Stimulated activated CD8-positive, alpha-beta memory T cell treated with anti-CD3 and anti-CD28 coated beads, Interleukin-2, amount 100 ng/mL, for 48 hours (primary cell): ENCODE data around the gene CATSPERB.
A peak's percentile ranks its signal among the peaks of the same experiment; 100 is the strongest.
"Not testable (repeated sequence)": the region's sequence is repeated elsewhere in the genome, so short reads cannot be mapped to it uniquely, and the experiment has no call there.

ENCODE experiments used
- DNase-seq, 2 donors: peaks; one replicate each; pipeline ENCODE4 v3.0.0-alpha.2; 2020; ENCODE audit warnings: low read depth in 2 of 2

The CATSPERB gene

DNA sequence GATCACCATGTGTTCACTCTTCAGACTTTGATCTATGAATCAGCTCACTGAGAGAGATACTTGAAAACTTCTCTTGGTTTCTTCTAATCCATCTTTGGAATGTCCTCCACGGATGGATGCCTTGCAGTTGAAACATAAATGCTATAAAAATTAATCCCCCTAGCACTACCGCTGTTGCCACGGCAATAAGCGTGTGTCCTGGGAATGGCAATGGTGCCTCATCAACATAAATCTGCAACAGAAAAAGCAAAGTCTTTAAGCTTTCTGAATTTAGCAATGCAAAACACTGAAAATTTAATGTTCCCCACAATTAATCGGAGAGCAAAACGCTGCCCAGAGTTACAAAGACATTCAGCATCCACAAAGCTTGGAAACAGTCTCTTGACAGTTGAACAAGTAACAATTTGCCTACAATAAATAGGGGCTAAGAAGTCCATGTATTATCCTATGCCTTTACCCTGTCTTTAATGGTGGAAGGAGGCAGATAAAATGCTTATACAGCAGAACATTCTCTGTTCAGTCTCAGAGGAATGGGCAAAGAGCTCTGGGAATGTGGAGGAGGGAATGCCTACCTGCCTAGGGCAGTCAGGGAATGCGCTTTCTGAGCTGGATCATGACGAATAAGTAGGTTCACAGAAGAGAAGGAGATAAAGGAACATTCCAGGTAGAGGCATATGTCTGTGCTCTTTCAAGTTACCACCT is 150.9 kb downstream of the CATSPERB start:
- no peak for DNase-seq

DNA sequence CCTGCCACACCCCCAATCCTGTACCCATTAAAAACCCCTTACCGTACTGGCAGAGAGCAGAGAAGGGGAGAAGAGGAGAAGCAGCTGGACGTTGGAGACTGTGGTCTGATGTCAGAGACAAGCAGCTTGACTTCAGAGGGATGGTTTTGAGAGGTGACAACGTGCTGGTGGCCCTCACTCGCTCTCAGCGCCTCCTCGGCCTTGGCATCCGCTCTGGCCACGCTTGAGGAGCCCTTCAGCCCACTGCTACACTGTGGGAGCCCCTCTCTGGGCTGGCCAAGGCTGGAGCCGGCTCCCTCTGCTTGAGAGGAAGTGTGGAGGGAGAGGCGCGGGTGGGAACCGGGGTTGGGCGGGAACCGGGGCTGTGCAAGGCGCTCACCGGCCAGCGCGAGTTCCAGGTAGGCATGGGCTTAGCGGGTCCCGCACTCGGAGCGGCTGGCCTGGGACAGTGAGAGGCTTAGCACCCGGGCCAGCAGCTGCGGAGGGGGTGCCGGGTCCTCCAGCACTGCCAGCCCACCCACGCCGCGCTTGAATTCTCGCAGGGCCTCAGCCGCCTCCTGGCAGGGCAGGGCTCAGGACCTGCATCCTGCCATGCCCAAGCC is 154.2 kb downstream of the CATSPERB start:
- no peak for DNase-seq

GRCh38 chr14:91575469-91576208 is 156.2 kb downstream of the CATSPERB start:
- no peak for DNase-seq

DNA sequence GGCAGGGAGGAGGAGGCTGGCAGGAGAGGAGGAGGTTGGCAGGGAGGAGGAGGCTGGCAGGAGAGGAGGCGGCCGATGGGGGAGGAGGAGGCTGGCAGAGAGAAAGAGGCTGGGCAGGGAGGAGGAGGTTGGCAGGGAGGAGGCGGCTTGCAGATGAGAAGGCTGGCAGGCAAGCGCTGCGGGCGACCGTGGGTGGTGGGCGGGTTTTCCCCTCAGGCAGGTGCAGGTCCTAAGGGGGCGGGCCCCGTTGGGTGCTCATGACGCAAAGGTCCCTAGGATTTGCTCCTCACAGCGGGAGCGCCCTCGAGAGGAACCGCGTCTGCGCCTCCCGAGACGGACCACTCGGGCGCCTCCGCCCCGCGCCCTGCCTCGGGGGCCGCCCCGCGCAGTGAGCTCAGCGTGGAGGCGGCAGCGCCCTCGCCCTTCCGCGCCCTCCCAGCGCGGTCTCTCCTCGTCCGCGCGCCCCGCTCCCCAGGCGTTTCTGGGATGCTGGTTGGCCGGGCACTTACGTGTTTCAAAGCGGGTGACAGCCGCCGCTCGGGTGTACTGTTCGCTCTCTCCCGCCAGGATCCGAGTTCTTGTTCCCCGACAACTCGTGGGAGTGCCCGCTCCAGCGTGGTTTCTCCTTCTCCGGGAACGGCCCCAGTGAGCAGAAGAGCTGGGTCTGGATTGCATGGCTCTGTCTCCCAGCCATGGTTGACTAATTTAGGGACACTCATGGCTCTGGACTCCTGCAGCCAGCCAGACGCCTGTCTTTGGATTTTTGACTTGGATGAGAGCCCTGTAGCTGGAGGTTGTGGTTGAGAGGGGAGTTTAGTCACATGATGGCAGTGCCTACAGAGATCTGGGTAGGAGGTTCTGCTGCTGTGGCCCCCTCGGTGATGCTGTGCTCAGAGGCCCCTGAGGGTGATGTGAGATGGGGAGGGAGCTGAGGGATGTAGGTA is 157.7 kb downstream of the CATSPERB start:
- peak; percentile 76 to 89 for DNase-seq

DNA sequence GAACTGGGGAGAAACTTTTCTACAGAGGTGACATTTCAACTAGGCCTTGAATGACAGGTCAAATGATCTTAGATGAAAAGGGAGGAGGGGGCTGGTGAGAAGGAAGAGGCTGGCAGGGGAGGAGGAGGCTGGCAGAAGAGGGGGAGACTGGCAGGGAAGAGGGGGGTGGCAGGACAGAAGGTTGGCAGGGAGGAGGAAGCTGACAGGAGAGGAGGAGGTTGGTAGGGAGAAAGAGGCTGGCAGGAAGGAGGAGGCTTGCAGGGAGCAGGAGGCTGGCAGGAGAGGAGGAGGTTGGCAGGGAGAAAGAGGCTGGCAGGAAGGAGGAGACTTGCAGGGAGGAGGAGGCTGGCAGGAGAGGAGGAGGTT is 158.4 kb downstream of the CATSPERB start:
- DNase-seq: no peak

DNA sequence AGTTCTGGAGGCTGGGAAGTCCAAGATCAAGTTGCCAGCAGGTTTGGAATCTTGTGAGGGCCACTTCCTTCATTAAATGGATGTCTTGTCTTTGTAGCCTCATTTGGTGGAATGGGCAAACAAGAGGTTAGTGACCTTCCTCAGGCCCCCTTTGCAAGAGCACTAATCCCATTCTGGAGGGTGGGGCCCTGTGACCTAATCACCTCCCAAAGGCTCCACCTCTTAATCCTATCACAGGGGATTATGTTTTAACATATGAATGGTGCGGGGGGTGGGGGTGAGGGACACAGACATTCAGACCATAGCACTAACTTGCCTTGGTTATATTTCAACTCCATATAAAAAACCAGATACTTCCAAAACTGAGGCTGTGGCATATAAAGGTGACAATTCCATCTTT is 161.9 kb downstream of the CATSPERB start:
- no peak for DNase-seq

DNA sequence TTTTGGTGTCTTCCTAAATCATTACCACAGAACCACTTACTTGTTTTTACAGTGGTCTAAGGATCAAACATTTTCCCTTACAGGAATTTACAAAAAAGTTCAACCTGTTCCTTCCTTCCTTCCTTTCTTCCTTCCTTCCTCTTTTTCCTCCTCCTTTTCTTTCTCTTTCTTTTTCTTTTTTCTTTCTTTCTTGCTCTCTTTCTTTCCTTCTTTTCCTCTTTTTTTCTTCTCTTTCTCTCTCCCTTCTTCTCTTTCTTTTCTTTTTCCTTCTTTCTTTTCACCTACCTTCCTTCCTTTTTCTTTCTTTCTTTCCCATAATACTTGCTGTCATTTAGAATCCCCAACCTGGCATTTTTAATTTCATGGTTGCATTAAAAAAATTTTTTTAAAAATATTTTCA is 162.6 kb downstream of the CATSPERB start:
- DNase-seq: no peak

- no peak for DNase-seq
Measured at GRCh38 chr14:91568626-91569025, 163.3 kb downstream of the CATSPERB start.

- not testable (repeated sequence) for DNase-seq
Measured at GRCh38 chr14:91567827-91568226, 164.1 kb downstream of the CATSPERB start.

DNA sequence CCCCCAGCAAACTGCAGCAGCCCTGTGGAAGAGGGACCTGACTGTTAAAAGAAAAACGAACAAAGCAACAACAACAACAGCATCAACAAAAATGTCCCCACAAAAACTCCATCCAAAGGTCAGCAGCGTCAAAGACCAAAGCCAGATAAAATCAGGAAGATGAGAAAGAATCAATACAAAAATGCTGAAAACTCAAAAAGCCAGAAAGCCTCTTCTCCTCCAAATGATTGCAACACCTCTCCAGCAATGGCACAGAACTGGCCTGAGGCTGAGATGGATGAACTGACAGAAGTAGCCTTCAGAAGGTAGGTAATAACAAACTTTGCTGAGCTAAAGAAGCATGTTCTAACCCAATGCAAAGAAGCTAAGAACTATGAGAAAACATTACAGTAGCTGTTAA is 176.4 kb downstream of the CATSPERB start:
- no peak for DNase-seq

DNA sequence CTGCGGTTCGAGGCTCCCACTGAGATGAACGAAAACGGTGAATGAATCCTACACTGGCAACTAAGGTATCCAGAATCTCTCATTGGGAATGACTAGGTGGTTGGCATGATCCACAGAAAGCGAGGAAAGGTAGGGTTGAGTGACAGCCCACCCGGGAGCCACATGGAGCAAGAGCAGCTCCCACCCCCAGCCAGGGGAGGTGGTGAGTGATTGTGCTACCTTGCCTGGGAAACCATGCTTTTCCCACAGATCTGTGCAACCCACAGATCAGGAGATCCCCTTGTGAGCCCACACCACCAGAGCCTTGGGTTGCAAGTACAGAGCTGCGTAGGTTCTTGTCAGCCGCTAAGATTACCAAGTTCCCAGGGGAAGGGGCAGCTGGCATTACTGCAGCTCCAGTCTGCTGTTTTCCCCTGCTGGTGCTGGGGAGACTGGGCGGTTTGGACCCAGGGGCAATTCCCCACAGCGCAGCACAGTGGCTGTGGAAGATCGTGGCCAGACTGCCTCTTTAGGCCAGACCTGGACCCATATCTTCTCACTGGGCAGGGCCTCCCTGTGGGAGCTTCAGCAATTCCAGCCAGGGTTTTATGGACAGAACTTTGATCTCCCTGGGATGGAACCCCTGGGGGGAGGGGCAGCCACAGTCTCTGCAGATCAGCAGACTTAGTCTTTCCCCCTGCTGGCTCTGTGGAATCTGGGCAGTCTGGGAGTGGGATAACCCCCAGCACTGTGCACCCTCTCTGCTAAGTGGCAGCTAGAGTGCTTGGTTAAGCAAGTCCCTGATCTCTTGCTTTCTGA is 177.2 kb downstream of the CATSPERB start:
- no peak for DNase-seq

DNA sequence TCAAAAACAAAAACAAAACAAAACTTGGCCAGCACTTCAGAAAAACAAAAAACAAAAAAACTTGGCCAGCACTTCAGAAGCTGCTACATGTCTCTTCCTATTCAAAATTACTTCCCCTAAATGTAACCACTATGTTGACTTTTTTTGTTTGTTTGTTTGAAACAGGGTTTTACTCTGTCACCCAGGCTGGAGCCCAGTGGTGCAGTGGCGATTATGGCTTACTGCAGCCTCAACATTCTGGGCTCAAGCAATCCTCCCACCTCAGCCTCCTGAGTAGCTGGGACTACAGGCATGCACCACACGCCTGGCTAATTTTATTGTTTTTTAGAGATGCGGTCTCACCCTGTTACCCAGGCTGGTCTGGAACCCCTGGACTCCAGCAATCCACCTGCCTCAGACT is 183.8 kb downstream of the CATSPERB start:
- DNase-seq: no peak

DNA sequence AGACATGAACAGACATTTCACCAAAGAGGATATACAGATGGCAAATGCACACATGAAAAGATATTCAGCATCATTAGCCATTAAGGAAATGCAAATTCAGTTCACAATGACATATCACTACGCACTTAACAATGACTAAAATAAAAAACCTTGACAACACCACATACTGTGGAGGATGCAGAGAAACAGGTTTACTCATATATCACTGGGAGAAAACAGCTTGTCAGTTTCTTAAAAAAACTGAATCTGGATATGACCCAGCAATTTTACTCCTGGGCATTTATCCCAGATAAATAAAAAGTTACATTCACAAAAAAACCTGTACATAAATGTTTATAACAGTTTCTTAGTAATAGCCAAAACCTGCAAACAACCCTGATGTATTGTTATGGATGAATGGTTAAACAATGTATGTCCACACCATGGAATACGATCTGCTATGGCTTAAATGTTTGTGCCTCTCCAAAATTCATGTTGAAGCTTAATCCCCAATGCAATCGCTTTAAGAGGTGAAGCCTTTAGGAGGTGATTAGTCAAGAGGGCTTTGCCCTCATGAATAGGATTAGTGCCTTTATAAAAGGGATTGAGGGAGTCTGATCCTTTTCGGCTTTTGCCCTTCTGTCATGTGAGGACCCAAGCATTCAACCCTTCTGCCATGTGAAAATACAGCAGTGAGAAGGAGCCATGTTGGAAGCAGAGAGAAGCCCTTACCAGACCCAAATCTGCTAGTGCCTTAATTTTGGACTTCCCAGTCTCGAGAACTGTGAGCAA is 185.8 kb downstream of the CATSPERB start:
- DNase-seq: no peak

DNA sequence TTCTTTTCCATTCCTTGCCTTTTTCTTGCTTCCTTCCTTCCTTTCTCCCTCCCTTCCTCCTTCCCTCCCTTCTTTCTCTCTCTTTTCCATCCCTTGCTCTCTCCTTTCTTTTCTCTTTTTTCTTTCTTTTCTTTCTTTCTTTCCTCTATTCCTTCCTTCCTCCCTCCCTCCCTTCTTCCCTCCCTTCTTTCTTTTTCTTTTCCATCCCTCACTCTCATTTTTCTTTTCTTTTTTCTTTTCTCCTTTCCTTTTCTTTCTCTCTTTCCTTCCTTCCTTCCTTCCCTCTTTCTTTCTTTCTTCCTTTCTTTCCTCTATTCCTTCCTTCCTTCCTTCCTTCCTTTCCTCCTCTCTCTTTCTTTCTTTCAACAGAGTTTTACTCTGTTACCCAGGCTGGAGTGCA is 186.7 kb downstream of the CATSPERB start:
- DNase-seq: no peak

DNA sequence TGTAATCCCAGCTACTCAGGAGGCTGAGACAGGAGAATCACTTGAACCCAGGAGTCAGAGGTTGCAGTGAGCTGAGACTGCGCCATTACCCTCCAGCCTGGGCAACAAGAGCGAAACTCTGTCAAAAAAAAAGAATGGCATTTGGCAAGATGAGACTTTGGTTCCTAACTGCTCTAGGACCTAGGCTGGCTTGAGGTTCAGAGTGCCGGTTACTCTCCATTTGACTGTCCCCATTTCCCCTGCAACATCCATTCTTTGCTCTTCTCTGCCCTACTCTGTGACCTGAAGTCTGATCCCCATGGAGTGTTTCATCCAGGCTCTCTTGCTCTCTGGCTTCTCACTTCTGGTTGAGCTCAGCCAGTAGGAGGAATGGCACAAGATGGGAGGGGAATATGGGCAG is 195.6 kb downstream of the CATSPERB start:
- DNase-seq: no peak

DNA sequence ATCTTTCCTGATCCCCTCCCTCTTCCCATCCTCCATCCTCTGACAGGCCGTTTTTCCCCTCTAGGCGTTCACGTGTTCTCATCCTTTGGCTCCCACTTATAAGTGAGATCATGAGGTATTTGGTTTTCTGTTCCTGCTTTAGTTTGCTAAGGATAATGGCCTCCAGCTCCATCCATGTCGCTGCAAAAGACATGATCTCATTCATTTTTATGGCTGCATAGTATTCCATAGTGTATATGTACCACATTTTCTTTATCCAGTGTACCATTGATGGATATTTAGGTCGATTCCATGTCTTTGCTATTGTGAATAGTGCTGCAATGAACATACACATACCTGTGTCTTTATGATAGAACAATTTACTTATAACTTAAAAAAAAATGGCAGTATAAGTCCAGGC is 197.8 kb downstream of the CATSPERB start:
- DNase-seq: not testable (repeated sequence)

DNA sequence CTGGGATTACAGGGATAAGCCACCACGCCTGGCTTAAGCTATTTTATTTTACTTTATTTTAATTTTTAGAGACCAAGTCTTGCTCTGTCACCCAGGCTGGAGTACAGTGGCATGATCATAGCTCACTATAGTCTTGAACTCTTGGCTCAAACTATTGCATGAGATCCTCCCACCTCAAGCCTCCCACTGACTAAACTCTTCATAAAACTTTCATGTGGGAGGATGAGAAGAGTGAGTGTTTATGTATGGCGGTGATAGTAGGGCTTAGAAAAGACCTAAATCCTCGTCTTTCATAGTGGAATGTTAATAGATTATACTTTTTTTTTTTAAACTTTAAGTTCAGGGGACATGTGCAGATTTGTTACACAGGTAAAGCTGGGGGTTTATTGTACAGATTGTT is 198.3 kb downstream of the CATSPERB start:
- DNase-seq: no peak
